CD8-positive, alpha-beta T cell (primary cell): ENCODE measurements around the gene SDE2. TPM values are rescaled to one million over a fixed set of nuclear protein-coding genes. Genes with fewer than 3 reads are reported as not detected.

Experiments used
- total RNA-seq, 46 experiments: library from RNA in 2 of 46; stranded (reverse) in 2 of 46; gene quantifications; one replicate each; pipeline ENCODE4 v1.2.3 and lab custom pipeline; 2021 to 2026

The SDE2 gene
- total RNA-seq, 2 experiments from 2014 or later = 53.3 to 55.3 TPM

Other genes starting within 250 kb of the SDE2 start
- 10 to 100 TPM; 55.2 to 57.7 TPM for gene SRP9, start 221.5 kb downstream of the SDE2 start, total RNA-seq
- under 1 TPM; 0.72 to 0.92 TPM for gene EPHX1, start 189.2 kb downstream of the SDE2 start, total RNA-seq
- 100 to 1,000 TPM; 132 to 144 TPM for gene TMEM63A, start 117.0 kb downstream of the SDE2 start, total RNA-seq
- not detected for gene LEFTY1, start 110.2 kb downstream of the SDE2 start, total RNA-seq
- 10 to 100 TPM; 27.3 to 30.6 TPM for gene PYCR2, start 75.1 kb downstream of the SDE2 start, total RNA-seq
- not detected for gene LEFTY2, start 58.1 kb downstream of the SDE2 start, total RNA-seq
- gene H3-3A, start 63.4 kb upstream of the SDE2 start, total RNA-seq = 100 to 1,000 TPM; 439 to 447 TPM
- 10 to 100 TPM; 40.9 to 41.4 TPM for gene ACBD3, start 187.4 kb upstream of the SDE2 start, total RNA-seq
- not detected for gene MIXL1, start 224.3 kb upstream of the SDE2 start, total RNA-seq